NCI-H1105 treated with DMSO at 0.1 percent for 48 hours (cell line): ENCODE data around the gene ORC6.

Experiments used
- DNase-seq: peaks from one replicate; lab custom pipeline; 2025; lab: John Stamatoyannopoulos, UW

The ORC6 gene

DNA sequence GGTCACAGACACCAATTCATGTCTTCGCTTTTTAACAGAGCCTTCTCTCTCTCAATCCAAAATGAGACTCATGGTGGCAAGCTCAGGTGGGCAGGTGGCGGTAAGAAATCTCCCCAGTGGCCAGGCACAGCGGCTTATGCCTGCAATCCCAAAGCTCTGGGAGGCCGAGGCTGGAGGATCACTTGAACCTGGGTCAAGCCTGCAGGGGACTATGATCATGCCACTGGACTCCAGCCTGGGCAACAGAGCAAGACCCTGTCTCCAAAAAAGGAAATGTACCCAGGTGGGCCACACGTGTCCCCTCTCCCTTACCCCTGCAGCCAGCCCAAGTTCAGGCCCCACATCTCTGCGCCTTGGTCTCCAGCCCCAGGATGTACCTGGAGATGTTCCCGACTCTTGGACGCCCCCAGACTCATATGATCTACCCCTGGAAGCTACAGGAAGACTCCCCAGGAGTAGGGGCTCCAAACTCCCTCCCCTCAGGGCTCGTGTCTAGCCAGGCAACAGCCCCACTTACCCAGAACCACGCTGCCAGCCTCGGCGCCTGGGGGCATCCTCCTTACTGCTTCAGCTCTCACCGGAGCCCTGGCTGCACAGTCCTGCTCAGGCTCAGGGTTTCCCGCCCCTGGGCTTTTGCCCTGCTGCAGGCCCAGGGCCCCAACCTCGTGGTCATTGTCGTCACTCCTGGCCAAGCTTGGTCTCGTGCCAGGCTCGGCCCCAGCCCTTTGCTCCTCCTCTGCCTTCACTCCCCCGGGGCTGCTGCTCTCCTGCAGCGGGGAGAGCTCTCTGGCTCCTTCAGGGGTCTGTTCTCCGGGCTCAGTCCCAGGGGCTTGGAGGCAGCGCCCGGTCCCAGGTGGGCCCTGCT, 42.5 kb downstream of the ORC6 start:
- DNase-seq: no peak

DNA sequence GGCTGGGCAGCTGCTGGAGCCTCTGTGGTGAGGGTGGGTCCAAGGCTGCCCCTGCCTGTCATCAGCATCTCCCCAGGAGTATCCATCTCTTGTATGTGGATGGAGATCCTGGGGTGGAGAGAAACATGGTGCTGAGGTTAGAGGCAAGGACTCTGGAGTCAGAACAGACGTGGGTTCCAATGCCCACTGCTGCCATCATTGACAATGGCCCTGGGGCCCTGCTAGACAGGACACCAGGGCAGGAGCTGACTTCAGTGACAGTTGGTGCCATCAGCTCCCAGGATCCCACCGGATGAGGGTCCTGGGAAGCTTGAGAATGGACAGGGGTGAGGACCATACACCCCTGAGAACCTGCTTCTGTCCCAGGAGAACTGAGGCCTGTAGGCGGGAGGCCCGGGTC, 43.1 kb downstream of the ORC6 start:
- DNase-seq: no peak

DNA sequence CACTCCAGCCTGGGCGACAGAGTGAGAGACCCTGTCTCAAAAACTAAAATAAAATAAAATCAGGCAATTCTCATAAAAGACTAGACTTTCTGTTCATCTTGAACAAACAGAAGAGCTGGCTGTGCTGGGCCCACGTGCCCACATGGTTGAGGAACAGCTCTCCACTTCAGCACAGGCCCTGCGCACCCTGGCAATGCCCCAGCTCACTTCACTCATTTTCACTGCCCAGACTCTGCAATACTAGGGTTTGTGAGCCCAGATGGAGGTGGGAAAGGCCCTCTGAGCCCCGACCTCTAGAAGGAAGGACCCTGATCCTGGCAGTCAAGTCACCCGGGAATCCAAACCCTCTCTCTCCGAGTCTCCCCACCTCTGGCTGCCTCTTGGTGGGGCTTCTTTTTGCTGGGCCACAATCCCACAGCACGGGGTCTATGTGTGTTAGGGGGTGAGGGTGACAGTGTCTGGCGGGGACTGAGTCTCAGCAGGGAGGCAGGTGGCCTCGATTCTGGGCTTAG, 43.9 kb downstream of the ORC6 start:
- no peak for DNase-seq

DNA sequence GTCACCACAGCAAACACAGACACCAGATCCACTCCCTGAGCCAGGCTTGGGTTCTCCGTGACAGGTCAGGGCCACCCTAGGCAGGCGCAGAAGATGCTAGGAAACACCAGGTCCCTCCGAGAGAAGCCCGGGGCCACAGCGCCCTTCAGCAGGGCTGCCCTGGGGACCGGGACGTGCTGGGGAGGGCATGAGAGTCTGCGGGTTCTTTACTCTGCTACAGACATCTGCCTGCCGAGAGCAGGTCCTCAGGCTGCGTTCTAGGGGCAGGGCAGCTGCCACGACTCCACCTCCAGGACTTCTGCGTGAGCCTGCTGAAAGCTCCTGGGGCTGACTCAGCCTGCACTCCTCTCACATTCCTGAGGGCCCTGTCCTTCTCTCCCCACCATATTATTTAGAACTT, 47.2 kb downstream of the ORC6 start:
- no peak for DNase-seq

DNA sequence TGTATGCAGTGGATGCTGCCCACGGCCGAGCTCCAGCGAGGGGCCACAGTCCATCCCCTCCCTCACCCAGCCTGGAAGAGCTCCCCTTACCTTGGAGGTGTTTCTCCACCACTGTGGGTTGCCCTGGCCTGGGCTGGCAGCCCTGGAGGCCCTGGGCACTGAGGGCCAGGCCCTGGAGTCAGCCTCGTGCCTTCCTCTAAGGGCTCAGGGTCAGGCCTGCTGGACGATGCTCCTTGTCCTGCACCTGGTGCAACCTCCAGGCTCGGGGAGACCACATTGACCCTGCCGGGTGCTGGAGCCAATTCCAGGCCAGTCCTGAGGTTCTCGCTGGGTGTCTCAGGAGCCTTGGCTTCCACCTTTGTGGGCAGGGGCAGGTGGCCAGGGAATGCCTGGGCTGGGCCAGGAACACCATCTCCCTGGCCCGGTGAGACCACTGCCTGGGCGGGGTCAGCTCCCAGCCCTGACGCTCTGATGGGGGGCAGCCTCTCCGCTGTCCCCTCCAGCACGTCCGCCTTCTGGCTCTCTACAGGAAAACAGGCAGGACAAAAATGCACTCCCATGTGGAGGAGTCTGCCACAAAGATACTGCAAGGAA, 48.3 kb downstream of the ORC6 start:
- no peak for DNase-seq

DNA sequence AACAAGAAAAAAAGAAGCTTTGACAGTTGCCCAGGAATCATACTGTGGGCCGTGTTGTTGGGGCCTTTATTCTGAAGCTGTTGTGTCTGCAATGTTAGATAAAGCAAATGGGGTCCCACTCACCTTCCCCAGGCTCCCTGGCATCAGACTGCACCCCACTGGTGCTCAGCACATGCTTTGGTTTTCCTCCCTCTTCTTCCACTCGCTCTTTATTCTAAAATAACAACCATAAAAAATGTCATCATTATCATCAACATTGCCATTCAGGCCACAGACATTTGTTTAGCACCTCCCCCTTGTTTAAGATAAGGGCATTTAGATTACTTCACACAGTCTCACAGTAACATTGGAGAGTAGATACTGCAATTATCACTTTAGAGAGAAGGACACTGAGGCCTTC, 50.5 kb downstream of the ORC6 start:
- DNase-seq: no peak

DNA sequence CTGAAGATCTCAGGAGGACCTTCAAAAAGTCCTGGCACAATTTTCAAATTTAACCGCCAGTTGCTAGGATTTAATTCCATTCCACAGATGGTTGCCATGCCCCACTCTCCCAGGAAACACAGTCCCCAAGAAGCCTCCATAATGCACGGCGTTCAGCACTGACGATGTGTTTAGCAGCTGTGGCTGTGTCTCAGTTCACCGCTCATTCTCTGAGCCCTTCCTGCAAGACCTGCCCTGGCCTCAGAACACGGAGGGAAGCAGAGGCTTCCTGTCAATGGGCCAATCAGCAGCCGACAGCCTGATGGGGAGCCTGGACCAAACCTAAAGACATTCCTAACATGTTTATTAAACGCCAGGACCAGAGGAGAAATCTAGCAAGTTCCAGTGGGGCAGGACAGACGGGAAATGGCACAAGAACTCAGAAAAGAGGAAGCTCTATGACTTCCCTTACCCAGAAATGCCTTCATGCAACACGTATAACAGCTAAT, 53.8 kb downstream of the ORC6 start:
- DNase-seq: no peak

DNA sequence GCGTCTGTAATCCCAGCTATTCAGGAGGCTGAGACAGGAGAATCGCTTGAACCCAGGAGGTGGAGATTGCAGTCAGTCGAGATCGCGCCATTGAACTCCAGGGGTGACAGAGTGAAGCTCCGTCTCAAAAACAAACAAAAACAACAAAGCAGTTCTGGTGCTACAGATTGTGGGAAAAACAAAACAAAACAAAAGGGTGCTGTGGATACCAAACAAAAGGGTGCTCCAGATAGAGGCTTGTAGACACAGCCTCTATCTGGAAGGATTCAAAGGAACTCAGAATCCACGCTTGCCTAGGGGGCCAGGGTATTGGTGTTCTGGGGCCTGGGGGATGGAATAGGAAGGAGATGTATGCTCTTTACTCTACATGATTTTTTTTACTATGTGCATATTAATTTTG, 56.2 kb downstream of the ORC6 start:
- DNase-seq: no peak

DNA sequence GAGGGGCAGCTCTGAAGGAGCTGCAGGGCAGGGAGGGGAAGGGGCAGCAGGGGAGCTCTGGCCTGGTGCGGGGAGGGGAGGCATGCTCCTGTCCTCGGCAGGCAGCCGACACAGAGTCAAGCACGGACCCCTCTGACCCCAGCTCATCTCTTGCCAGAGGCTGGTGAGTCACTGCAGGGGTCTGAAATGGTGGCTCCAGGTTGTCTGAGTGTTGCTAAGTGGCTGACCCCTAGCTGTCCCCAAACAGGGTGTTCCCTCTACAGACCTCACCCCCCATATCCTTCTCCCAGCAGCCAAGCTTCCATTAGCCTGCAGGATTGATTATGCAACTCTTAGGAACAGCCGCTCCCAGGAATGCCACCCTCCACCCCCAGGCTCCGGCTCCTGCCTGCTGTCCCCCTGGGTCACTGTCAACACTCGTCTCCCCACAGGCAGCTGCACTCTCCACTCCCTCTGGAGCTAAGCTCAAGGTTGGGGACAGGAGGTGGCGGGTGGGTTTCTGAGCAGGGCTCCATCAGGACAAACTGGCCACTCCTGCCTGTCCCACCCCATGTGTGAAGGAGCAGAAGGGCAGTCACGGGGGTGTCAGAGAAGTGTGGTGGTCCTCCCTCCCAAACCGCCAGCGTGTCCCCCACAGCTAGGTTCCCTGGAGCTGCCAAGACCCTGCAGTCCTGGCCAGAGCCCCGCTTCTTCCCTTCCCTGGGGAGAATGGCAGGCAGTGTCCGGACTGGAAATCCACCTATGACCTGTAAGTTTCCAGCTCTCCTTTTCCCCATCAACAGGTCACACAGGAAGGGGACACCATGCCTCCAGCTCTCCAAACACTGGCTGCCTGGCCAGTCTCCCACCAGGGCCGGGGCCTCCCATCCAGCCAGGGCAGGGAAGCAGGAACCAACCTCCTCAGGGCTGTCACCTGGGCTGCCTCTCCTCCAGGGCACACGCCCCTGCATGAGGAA, 57.6 kb downstream of the ORC6 start:
- no peak for DNase-seq
